Occipital lobe (tissue), 2 donors: ENCODE results near the gene PTPRS. TPM values are rescaled to one million over a fixed set of nuclear protein-coding genes. Genes with fewer than 3 reads are reported as not detected.

Experiments used
- DNase-seq: peaks from one replicate; lab custom pipeline; 2025; lab: John Stamatoyannopoulos, UW
- total RNA-seq: library from RNA; depleted of rRNA; stranded (reverse); fragments of >200 nt; gene quantifications from one replicate; pipeline ENCODE4 v1.2.3, GENCODE V29; 2014

PTPRS gene
- total RNA-seq, 1 donor from 2014 or later, result 188 TPM

- no peak for DNase-seq
These were observed 14.5 kb upstream of the PTPRS start for GRCh38 chr19:5355076-5355475.

GRCh38 chr19:5354403-5354802 lies 13.8 kb upstream of the PTPRS start:
- DNase-seq, result no peak

DNA sequence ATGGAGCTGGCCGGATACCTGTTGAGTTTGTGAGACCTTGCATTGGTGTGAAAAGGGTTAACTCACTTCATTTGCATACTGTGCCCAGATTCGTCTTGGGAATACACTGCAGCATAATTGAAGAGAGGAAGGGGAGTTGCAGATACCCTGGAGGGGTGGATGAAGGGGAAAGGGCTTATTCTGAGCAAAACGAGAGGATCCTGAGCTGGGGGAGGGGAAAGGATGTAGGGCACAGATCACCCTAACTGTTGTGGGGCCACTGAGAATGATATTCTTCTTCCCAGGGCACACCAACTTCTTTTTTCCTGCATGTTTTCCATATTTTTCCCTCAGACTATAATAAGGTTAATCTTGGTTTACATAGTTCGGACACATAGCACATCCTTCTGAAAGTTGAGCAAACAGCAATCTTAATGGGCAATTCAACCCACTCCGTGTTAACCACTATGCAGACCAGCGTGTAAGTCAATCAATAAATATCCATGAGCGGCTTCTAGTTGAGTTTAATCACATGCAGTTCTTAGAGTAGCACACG lies 11.7 kb upstream of the PTPRS start:
- DNase-seq, result no peak

- DNase-seq, result no peak
These were observed 11.2 kb upstream of the PTPRS start for GRCh38 chr19:5351731-5352228.

GRCh38 chr19:5349041-5349440 lies 8.4 kb upstream of the PTPRS start:
- no peak for DNase-seq

GRCh38 chr19:5345895-5346386 lies 5.3 kb upstream of the PTPRS start:
- DNase-seq, result no peak

DNA sequence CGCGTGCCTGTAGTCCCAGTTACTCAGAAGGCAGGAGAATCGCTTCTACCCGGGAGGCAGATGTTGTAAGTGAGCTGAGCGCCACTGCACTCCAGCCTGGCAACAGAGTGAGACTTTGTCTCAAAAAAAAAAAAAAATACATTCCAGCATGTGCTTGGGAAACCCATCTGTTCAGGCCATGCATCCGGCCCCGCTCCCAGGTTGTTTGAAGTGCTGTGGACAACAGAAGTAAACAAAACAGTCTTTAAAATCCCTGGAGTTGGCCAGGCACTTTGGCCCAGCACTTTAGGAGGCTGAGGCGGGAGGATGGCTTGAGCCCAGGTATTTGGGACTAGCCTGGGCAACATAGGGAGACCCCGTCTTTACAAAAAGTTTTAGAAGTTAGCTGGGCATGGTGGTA lies 3.2 kb upstream of the PTPRS start:
- no peak for DNase-seq

DNA sequence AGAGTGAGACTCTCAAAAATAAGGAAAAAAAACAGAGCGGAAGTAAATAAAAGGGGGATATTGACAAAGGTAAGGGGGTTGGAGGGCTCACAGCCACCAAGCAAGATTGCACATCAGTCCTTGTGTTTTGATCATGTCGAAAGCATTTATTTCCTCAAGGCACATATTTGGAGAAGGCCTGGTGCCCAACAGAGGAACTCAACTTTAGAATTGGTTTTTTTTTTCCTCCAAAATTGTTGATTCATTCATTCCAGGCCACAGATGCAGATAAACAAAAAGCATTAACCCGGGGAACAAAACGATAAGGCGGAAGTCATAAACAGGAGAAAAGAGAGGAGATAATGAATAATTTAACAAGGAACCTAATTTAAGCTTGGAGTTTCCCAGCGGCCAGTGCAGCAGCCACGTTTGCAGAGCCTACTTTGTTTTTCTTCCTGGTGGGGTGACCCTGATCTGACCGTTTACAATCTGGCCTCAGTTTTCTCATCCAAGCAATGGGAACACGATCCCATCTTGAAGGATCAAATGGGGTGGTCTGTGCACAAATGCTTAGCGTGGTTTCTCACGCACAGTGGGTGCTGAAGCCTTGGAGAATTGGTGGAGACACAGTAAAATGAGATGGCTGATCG lies 2.1 kb upstream of the PTPRS start:
- no peak for DNase-seq

DNA sequence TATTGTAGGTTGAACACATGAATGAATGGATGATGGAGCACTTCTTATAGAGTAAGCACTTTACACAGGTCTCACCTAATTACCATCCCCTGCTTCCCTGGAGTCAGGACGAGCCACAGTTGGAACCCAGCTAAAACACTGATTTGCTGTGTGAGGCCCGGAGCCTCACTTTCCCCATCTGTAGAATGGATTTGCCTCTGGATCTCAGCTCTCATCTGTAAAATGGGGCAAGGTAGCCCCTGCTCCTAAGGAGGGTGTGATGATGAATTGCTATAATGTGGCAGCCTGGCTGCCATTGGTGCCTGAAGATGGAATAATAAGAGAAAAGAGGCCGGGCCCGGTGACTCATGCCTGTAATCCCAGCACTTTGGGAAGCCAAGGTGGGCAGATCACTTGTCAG lies 1.4 kb upstream of the PTPRS start:
- no peak for DNase-seq

GRCh38 chr19:5341448-5341820 lies 822 bp upstream of the PTPRS start:
- DNase-seq, result no peak

- DNase-seq, result no peak
These were observed 519 bp downstream of the PTPRS start for GRCh38 chr19:5339950-5340636.

DNA sequence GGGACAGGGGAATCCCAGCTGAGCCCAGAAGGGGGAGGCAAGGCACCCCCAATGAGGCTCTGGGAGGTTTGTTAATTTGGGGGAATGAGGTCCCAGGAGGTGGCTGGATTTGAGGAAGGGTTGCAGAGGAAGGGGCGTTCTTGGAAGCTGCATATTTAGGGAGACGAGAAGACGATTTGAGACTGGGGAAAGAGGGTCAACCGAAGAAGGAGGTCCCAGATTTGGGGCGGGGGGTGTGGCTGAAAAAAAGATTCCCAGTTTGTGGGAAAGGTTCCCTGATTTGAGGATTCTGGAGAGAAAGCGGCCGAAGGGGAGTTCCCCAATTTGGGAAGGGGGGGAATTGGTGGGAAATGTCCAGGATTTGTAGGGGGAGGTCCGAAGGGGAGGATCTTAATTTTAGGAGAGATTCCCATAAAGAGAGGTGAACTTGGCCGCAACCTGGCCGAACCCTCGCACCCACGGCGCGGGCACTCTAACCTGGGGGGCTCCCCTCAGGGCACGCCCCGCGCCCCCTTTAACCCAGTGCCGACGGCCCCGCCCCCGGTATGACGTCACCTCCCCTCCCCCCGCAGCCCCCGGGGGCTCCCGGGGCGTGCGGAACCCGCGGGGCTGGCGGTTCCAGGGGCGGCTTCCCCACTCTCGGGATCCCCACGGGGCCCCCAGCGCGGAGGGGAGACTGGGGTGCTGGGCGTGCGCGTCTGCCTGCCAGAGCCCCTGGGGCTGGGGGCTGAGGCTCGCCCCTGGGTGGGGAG lies 1.2 kb downstream of the PTPRS start:
- no peak for DNase-seq

DNA sequence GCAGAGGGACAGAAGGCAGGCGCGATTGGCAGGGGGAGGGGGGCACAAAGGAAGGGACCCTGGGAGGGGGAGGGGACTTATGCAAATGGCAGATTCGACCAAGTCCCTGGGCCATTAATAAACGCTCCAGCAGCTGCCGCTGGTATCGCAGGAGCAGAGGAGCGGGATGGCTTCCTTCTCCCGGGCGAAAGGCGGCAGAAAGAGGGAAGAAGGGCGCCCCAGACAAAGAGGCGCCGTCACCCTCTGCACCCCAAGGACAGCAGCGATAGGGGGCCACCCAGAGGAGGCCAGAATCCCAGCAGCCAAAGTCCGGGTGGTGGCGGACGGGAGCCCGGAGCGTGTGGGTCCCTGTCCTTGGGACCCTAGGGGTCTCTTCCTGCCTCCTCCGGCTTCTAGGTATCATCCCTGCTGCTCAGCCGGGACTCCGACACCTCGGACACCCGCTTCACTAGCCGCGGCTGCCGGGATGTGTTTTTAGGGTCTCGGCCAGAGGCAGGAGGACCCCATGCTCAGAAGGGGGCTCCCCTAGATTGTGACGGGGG lies 1.9 kb downstream of the PTPRS start:
- peak; percentile 24 for DNase-seq

GRCh38 chr19:5337708-5338655 lies 2.6 kb downstream of the PTPRS start:
- DNase-seq, result no peak

DNA sequence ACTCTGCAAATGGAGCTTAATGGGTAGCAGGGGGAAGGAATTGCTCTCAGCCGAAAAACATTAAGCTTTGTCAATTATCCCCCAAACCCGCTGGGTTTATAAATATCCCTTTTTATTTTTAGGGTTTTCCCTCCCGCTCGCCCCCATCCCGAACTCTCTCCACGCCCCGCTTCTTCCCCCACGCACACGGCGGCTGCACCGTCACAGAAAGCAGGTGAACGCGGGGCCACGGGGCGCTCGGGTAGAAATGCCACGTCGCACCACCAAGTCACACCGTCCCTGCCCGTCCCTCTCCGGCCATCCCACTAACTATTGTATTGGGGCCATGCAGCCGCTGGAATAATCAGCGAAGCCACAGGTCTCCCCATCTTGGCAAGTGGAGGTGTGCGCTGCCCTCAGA lies 3.5 kb downstream of the PTPRS start:
- DNase-seq, result no peak

- no peak for DNase-seq
These were observed 4.2 kb downstream of the PTPRS start for GRCh38 chr19:5336195-5336965.

DNA sequence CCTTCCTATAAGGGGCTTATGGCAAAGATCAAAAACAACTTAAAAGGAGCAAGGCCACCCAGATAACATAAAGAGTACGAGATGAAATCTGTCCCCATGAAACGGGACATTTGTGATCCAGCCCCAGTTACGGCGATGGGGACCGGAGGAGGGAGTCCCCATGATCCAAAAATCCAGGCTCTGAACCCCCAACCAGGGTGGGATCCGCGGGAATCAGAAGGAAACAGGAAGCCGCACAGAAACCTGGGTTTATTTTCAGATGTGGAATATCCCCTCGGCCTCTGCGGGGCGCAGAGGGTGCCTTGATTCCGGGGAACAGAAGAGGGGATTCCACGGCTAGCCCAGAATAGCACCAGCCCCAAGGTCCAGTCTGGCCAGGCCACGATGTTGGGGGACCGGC lies 5.0 kb downstream of the PTPRS start:
- DNase-seq, result no peak

GRCh38 chr19:5334824-5335500 lies 5.7 kb downstream of the PTPRS start:
- peak; percentile 14 for DNase-seq

GRCh38 chr19:5334366-5334739 lies 6.3 kb downstream of the PTPRS start:
- DNase-seq, result no peak
